D721Med (cell line): ENCODE results near the gene MMP24.

ENCODE experiments used
- DNase-seq: peaks from one replicate; pipeline ENCODE4 v3.0.0; 2011; ENCODE audit warnings: low spot score; ENCODE audit not compliant: insufficient read length
- FAIRE-seq: peaks from 2 replicates; lab custom pipeline; 2011; peaks lifted over from hg19 to GRCh38; lab: Jason Lieb, UNC
- CTCF ChIP-seq: IDR thresholded peaks from 2 replicates; pipeline ENCODE4 v1.5.1; 2012; ENCODE audit warnings: mild to moderate bottlenecking, control low read depth; ENCODE audit not compliant: insufficient read depth; ENCODE audit errors: missing control alignments

Gene MMP24

GRCh38 chr20:35206802-35207201 is 19.7 kb upstream of the MMP24 start:
- DNase-seq (no peak), FAIRE-seq (no peak)
- no peak for TF ChIP-seq CTCF

- peak; percentile 97 for TF ChIP-seq CTCF
- FAIRE-seq (no peak), DNase-seq (no peak)
These were observed 18.4 kb upstream of the MMP24 start for GRCh38 chr20:35207950-35208611.

GRCh38 chr20:35215066-35215956 is 11.2 kb upstream of the MMP24 start:
- DNase-seq (no peak), FAIRE-seq (no peak)
- no peak for TF ChIP-seq CTCF

GRCh38 chr20:35216541-35216940 is 9.9 kb upstream of the MMP24 start:
- no peak for FAIRE-seq
- no peak for DNase-seq
- no peak for TF ChIP-seq CTCF

GRCh38 chr20:35223941-35224340 is 2.5 kb upstream of the MMP24 start:
- FAIRE-seq (no peak), DNase-seq (no peak)
- TF ChIP-seq CTCF = no peak

- FAIRE-seq = no peak
- no peak for DNase-seq
- TF ChIP-seq CTCF = no peak
These were observed 2.0 kb upstream of the MMP24 start for GRCh38 chr20:35224536-35224935.
